Ecto neural progenitor cell (in vitro differentiated cells): ENCODE data around the gene DMD.
"Not testable (repeated sequence)": the region's sequence is repeated elsewhere in the genome, so short reads cannot be mapped to it uniquely, and the experiment has no call there.

Source experiments
- DNase-seq: peaks from one replicate; pipeline ENCODE4 v3.0.0-alpha.2; 2018; ENCODE audit warnings: low spot score

The DMD gene

DNA sequence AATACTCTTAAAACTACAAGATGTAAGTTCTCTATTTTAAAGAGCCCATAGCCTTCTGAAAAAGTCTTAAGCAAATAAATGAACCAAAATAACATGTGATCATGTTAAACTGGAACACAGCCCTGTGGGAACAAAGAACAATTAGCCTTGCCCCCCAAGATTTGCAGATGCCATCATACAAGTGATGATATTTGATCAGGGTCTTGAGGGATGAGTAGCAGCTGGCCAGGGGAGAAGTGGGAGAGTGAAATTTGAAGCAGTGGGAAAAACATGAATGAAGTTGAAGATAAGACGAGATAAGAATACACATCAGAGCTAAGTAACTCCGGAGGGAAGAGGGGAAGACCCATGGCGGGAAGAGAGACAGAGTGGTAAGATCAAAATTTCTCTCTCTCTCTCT, 1689.4 kb downstream of the DMD start:
- no peak for DNase-seq

DNA sequence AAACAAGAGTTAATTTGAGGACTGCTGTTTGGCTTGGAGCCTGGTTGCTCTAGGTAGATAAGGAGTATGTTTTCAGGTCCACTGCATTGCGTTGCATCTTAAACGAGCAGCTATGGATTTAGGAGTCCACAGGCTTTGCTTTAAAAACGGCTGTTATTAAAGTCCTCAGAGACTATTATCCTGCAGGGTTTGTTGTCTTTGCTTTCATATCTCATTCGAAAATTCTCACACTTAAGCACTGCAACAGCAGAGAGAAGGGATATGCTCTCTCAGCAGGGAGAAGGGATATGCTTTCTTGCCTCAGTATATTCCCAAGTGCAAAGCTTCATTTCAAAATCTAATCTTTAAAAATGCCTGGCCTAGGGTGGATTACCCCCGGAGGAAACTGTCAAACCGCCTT, 1694.8 kb downstream of the DMD start:
- no peak for DNase-seq

DNA sequence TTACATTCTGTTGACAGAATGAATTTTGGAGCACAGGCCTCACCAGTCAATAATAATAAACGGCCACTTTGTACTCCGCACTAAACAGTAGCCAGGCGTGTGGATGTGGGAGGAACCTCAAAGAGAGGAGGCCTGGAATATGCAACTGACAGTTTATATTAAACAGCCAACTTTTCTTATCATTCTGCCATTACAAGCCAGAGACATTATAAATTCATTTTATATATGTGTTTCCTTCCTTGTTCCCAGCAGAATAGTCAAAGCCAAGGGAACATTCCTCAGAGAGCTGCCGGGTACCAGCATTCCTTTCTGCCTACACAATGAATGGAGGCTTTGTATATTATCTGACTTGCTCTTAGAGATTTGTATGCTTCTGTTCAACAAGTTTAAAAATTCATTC, 1703.0 kb downstream of the DMD start:
- DNase-seq, result no peak

DNA sequence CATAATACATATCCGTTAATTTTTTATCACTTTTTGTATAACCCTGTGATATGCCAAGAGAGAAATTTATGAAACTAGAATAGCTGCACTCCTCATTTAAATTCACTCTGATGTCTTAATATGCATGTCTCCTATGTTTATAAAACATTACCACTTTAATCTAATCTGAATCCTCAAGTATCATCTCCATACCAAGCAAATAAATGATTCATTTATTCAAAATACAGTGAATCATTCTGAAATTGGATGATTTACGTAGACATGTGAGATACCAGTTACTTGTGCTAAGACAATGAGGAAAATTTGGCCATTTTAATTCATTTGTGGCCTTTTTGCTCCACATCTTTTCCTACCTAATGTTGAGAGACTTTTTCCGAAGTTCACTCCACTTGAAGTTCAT, 1704.4 kb downstream of the DMD start:
- no peak for DNase-seq

DNA sequence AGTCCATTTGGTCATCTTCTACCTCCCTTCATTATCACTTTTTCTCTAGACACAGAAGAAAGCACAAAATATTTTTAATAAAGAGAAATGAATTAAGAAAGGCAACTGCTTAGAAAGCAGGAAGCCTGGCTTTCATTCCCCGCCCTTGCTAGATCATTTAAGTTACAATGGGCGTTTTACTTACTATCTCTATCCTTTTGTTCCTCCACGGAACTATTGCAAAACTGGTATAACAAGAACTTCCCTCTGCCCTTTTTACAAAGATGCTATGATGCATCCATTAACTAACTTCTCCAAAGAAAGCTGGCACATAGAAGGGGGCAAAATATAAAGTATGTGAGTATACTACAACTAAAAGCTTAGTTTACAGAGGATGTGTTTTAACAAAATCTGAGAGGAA, 1705.0 kb downstream of the DMD start:
- no peak for DNase-seq

DNA sequence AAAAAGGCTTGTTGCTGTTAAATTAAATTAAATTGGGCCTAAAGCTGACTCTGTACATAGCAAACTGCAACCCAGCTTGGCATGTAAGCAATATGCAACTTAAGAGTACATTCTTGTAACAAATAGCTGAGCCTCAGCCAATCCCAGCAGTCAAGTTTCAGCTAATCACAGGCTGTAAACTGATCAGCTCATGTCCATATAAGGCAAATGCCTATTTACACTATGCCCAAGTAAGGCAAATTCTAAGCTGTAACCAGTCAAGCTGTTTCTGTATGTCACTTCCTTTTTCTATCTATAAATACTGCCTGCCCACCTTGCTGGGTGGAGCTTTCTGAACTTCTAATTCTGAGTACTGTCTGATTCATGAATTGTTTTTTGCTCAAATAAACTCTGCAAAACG, 1710.4 kb downstream of the DMD start:
- DNase-seq, result no peak

DNA sequence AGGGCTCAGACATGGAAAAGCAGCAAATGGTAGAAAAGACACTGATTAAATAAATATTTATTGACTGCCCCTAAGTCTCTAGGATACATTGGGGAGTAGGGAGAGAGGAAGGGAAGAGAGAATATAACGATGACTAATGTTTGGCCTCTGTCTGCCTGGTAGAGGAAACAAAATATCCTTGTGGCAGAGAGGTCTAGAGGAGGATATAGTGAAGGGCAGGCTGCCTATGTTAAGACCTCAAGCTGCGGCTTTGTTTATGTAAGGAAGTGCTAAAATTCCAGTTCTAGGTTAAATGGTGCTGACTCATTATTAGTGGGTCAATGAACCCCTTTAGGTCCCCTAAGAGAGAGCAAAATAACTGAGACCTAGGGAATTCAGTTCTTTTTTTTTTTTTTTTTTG, 1712.2 kb downstream of the DMD start:
- no peak for DNase-seq

DNA sequence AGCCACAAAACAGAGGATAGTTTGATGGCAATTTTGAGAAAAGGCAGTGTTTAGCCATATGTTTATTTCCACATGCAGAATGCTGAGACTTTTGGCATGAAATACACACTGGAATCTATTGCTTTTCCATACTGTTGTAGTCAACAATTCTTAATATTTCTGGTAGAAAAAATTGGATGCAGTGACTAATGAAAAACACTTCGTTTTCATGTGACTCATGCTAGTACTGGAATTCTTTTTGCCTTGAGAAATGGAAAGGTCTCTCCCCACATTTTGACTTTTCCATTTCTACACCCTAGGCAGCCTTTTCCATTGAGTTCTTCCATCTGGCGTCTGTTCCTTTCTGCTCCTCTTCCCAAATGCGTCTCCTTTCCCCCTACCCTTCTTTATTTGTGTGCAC, 1714.3 kb downstream of the DMD start:
- no peak for DNase-seq

DNA sequence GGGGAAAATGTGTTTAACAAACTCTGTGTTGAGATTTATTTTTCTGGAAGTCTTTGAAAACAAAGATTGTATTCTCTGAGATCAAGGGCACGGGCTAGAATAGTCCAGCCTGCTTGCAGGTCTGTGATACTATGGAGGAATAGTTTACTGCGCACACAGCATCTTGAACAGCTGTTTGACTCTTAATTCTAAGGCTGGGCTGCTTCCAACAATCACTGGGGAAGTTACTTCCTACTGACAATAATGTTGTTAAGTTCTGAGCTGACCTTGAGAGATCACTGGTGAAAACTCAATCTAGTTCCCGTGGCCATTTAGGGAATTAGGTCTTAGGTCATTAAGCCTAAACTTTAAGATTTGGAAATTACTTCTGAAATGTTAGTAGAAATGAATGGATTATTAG, 1723.4 kb downstream of the DMD start:
- no peak for DNase-seq

DNA sequence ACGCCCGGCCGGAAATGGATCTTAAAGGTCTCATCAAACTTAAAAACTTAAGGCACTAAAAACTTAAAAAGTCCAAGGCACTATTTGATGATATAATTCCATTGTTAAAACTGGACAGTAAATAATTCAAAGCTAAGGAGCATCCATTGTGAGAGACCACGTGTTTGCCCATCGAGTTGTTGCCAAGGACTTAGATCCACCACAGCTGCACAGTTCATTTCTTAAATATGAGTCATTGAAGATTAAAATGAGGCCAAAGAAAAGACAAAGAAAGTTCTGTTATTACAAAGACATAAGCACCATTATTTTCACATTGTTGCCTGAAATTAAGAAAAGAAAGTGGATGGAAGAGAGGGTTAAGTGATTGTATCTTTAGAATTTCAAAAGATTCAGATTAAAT, 1728.0 kb downstream of the DMD start:
- DNase-seq, result no peak

DNA sequence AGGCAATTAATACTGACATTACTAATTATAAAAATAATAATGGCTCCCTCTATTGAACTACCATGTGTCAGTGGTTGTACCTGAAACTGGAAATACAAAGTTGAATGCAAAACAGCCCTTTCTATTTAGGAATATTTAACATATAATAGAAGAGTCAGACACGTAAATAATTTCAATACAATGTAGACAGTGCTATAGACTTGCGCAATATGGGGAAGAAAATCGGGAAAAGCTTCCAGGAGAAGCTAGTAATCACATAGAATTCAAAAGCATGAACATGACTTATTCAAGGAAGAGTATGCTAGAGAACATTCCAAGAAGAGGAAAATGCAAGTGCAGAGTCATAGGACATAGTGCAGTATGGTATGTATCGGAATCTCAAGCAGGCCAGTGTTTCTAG, 1730.7 kb downstream of the DMD start:
- no peak for DNase-seq

DNA sequence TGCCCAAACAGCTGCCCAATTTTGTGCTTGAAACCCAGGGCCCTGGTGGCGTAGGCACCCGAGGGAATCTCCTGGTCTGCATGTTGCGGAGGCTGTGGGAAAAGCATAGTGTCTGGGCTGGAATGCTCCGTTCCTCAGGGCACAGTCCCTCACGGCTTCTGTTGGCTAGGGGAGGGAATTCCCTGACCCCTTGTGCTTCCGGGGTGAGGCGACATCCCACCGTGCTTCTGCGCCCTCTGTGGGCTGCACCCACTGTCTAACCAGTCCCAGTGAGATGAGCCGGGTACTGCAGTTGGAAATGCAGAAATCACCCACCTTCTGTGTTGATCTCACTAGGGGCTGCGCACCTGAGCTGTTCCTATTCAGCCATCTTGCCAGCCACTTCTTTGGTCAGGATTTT, 1740.1 kb downstream of the DMD start:
- DNase-seq, result no peak

DNA sequence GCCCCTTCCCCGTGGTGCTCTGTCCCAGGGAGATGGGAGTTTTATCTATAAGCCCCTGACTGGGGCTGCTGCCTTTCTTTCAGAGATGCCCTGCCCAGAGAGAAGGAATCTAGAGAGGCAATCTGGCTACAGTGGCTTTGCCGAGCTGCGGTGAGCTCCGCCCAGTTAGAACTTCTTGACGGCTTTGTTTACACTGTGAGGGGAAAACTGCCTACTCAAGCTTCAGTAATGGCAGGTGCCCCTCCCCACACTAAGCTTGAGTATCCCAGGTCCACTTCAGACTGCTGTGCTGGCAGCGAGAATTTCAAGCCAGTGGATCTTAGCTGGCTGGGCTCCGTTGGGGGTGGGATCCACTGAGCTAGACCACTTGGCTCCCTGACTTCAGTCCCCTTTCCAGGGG, 1740.6 kb downstream of the DMD start:
- DNase-seq, result not testable (repeated sequence)

DNA sequence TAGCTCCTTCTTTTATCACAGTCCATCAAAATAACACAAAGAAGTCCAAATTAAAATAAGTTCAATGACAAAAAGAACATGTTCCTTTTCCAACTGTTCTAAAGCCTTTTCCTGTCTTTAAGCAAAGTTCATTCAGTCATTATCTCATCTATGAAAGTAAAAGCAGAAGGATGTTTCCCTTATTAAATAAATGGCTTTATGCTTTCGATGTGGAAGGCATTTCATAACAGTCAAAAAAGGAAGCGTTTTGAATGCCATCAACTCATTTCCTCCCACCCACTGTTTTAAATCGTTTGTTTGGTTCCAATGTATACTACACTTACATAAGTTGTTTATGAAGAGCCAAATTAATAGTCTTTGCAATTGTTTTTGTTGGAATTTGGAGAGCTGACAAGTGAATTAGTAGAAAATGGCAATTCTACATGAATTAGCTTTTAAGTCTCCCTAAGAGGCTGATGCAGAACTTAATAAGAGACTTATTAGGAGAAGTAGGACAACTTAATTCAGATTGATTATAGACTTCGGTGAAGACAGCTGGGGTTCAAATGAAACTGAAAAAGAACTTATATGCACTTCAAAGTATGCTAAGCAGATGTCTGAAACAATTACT, 1746.9 kb downstream of the DMD start:
- no peak for DNase-seq

DNA sequence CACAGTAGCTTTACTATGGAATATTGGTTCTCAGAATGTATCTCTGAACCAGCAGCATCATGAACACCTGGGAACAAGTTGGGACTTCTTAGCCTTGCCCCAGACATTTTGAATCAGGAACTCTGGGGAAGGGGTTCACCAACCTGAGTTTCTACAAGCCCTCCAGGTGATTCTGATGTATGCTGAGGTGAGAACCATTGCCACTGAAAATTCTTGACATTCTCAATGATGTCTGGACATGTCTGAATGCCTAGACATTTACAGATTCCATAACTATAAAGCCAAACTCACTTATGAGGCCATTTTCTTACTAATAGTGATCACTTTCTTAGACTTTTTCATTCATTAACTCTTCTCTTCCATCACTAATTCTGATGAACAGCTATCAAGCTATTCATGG, 1750.1 kb downstream of the DMD start:
- DNase-seq, result no peak

DNA sequence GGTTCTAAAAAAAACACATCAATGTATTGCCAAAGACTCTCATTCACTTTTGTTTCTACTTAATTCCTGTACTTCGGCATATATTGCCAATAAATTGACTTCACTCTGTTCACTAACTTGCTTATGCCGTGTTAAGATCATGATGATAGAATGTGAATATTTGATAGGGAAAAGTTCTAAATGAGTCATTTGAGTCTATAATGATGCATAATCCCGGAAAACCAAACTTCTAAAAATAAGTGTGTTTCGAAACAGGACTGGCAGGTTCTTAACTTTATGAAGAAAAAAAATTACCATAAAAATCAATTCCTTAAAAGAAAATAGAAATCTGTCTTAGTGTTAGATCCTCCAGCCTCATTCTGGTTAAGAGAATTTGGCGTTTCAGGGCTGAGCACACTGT, 1752.0 kb downstream of the DMD start:
- no peak for DNase-seq

DNA sequence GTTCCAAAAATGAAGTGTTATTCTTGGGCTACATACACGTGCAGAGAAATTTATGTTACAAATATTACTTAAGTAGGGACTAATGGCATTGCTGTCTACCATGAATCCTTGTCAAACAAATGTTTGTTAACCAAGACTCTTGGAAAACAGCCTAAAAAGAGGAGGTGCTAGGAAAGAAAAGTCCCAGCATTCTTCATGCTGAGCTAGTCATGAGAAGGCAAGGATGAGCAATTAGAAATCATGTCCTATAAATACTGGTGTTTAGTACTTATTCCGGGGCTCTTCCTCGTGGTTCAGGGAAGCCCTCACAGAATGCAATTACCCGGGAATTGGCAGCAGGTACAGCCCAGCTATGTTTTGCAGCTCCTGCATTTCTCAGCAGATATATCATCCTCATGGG, 1761.4 kb downstream of the DMD start:
- no peak for DNase-seq

DNA sequence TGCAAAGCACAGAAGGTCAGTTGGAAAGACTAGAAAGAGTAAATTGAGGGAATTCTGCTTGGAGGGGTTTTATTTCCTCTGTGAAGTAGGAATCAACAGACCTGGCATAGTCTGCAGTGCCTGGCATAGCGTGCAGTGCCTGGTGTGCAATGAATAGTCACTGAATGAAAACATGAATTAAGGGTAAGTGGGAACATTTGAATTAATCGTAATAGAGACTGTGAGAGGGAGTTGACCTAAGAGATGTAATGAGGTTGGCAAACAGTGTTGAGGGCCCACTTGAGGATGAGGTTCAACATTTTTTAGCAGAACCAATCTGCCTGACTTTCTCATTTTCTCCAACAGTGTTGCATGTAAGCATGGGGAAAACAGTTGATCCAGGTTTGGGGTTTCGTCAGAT, 1762.3 kb downstream of the DMD start:
- no peak for DNase-seq

DNA sequence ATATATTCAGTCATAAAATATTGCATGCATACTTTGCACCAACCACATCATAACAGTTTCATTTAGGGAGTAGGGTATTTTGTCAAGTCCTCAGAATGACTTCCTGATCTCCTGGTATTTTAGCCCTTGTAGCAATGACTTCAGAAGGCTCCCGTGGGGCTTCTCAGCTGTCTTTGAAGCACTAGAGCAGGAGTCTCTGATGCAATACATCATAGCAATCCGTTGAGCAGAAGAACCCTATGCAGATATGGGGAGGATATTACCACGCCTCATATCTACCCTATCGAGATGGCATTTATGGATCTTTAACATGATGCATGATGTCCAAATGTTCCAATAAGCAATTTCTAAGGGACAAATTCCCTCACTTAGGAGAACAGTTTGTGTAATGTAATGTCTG, 1765.8 kb downstream of the DMD start:
- no peak for DNase-seq

DNA sequence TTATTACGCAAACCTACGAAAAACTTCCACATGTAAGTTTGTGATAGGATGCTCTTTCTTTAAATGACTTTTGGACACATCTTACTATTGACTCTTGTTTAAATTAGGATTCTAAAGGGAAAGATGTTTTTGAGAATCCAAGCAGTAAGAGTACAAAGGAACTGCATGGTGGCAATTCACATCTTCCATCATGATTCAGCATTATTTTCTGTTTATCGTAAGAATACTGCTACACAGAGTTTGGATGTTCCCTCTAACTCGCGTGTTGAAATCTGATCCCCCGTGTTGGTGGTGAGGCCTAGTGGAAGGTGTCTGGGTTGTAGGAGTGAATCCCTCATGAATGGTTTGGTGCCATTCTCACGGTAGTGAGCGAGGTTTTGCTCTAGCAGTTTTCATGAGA, 1767.7 kb downstream of the DMD start:
- DNase-seq, result no peak

DNA sequence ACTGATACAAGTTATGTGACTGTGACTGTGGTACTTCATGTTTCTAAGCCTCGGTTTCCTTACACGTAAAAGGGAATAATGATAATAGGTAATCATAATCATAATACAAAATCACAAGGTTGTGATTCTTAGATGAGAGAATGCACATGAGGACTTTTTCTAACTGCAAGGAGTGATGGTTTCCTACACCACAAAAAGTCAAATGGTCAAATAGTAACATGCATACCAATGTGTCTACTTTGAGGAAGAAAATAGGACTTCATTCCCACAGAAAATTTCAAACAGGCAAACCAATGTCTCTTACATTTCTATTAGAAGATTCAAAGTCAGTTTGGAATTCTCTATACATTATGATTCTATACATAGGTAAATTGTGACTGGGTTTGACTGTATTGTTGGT, 1770.8 kb downstream of the DMD start:
- no peak for DNase-seq

DNA sequence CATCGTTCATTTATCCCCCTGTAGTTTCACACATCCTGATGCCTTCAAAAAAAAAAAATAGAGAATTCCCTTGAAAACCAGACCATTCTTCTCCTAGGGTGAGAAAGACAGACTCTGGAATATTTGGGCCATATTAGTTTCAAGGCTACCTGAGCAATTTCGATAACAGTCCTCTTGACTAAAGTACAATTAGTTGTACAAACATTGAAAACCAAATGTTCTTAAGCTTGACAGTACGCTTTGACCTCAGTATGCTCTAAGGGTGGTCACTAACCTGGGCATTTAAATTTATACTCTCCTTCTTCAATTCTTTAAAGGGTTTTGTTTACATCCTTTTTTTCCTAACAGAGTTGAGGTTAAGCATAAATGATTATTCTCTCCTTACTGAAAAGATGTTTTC, 1774.9 kb downstream of the DMD start:
- DNase-seq, result no peak

DNA sequence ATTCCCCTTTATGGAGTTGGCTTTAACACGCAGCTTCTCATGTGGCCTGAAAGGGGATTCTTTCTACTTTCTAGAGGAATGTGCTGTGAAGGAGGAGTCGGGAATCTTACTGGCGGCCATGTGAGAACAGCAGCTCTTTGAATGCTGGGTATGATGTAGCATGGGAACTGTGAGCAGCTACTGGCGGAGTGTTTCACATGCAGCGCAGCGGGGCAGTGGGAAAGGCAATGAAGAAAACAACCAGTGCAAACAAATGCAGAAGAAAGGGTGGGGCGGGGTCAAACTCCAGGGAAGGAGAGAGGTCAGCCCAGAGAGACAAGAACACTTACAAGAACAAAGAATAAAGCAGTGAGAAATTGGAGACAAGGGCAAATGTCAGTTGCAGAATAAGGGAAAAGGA, 1775.8 kb downstream of the DMD start:
- DNase-seq, result peak; percentile 84

DNA sequence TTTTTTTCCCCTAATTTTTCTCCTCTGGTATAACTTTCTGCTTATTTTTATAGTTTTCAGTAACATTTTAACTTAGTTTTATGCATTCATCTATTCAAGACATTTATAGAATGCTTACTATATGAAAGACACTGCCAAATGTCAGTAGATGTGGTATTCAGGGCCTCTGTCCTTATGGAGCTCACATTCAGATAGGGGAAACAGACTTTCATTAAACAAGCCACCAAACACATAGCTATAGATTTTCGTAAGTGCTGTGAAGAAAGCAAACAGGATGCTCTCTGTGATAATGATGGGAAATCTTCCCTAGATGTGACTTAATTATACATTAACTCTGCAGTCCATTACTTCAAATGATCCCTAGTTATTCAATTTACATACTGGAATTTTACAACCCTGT, 1777.5 kb downstream of the DMD start:
- DNase-seq, result no peak

DNA sequence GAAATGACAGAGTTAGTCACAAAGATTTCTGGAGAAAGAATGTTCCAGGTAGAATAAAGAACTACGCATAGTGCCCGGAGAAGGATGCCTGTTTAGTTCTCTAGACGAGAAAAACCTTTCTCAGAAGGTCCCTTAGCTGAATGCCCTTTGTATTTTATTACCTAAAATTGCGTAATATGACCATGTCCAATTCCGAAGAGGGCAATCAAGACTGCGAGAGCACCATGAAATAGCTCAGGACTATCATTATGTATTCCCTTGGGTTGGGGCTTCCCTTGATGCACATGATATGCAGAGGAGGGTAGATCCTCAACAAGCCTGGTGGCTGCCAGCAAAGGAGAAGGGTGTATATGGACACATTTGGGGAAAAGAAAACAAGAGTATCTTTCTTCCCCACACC, 1781.4 kb downstream of the DMD start:
- DNase-seq, result no peak
